ENCODE data around the gene ACVR1B. TPM values are rescaled to one million over a fixed set of nuclear protein-coding genes. Genes with fewer than 3 reads are reported as not detected.

ACVR1B gene
- total and polyA plus RNA-seq, 5 donors: 14.6 to 19.4 (median 15.9) TPM

DNA sequence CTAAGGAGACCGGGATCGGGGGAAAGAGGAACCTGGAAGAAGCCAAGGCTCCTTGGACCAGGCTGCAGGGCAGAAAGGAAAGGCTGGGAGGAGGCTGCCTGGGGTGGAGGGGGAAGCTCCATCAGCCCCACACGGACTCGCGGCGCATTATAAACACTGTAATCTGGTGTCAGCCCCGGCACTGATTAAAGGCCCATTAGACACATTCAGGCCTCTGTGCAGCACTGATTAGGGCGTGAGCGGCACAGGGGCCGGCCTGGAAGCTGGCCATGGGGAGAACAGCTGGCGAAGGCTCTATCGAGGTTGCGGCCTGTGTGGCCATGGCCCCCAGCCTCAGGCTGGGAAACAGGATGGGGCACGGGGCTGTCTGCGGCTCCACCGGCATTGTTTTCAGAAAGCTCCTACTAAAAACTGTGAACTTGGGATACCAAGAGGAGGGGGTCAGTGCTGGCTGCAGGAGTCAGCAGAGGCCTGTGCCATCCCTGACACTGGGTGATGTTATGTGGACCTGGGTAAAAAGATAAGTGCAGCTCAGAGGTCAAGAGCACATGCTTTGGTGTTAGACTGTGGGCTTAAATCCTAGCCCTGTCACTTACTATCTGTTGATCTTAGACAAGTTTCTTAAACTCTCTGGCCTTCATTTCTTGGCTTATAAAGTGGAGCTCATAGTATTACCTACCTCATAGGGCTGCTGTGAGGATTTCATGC, 33.6 kb upstream of the ACVR1B start:
- no peak overlapping the region for H3K4me3 ChIP-seq (ENCODE audit: low read length)
- no peaks in the 10 kb centered on the region for H3K27me3 ChIP-seq (ENCODE audit: control insufficient read depth, insufficient read depth)
- ATAC-seq (peak; percentile 52 to 64), DNase-seq (peak in 2 of 3 donors; percentile 79 to 82)
- H3K4me1 ChIP-seq (ENCODE audit: control insufficient read depth, insufficient read depth, low read length): peaks cover 13% of the 10 kb centered on the region
- intact Hi-C loops (cut with DNase I): no loop called here
- 36% methylated on average over 16 of the region's 16 CpGs for WGBS
- no peaks in the 10 kb centered on the region for H3K9me3 ChIP-seq (ENCODE audit: control insufficient read depth, low read length)
- H3K27ac ChIP-seq (ENCODE audit: low read length): peak overlapping the region; percentile 39

DNA sequence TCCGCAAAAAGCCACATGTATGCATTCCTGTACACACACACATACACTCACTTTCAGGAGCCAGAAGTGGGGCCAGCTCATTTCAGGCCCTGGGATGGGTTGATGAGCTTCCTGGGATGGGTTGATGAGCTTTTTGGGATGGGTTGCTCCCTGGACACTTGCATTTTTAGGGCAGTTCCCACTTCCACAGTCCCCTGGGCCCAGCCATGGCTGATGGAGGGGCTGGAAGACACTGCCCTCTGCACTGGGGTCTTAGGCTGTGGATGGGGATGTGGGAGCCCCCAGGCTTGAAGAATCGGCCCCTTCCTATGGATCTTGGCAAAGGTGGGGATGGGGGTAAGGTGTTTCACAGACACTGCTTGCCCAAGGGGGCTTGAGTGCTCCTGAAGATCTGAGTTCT, 31.5 kb upstream of the ACVR1B start:
- WGBS: 94% methylated on average over 2 of the region's 2 CpGs
- Histone ChIP-seq H3K9me3 (ENCODE audit: control insufficient read depth, low read length) (no peaks in the 10 kb centered on the region), H3K27me3 (ENCODE audit: control insufficient read depth, insufficient read depth) (no peaks in the 10 kb centered on the region), H3K4me1 (ENCODE audit: control insufficient read depth, insufficient read depth, low read length) (peaks cover 22% of the 10 kb centered on the region), H3K27ac (ENCODE audit: low read length) (no peak overlapping the region), H3K4me3 (ENCODE audit: low read length) (no peak overlapping the region)
- DNase-seq (no peak), ATAC-seq (no peak)
- intact Hi-C loops (cut with DNase I): no loop called here

DNA sequence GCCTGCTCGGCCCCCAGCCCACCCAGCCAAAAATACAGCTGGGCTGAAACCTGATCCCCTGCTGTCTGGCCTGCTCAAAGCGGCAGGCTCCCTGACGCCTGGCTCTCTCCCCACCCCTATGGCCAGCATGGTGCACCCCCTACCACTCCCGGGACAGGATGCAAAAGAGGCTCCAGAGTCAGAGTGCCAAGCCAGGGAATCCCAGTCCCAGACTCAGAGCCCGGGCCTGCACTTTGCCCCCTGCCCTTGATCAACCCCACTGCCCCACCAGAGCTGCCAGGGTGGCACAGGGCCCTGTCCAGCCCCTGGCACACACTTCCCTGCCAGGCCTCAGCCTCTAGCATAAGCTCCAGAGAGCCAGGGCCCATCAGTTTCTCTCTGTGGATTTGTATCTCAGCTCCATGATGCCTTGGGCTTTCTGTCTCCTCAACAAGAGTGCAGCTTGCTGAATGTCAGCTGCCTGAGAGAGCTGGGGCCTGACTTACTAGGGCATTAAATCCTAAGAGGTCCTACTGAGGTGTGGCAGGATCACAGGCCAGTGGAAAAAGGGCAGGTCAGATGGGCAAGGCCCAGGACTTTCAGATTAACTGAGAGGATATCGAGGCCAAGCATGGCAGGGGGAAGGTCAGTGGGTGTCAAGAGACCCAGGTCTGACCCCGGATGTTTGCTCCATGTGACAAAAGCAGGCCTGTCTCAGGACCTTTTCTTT, 30.3 kb upstream of the ACVR1B start:
- DNase-seq (peak in 1 of 3 donors; percentile 65), ATAC-seq (no peak)
- 61% methylated on average over 7 of the region's 7 CpGs for WGBS
- H3K27ac ChIP-seq (ENCODE audit: low read length): peak overlapping the region; percentile 3
- H3K4me1 ChIP-seq (ENCODE audit: control insufficient read depth, insufficient read depth, low read length): peaks cover 22% of the 10 kb centered on the region
- intact Hi-C loops (cut with DNase I): no loop called here
- H3K9me3 ChIP-seq (ENCODE audit: control insufficient read depth, low read length): no peaks in the 10 kb centered on the region
- H3K4me3 ChIP-seq (ENCODE audit: low read length): no peak overlapping the region
- H3K27me3 ChIP-seq (ENCODE audit: control insufficient read depth, insufficient read depth): no peaks in the 10 kb centered on the region

DNA sequence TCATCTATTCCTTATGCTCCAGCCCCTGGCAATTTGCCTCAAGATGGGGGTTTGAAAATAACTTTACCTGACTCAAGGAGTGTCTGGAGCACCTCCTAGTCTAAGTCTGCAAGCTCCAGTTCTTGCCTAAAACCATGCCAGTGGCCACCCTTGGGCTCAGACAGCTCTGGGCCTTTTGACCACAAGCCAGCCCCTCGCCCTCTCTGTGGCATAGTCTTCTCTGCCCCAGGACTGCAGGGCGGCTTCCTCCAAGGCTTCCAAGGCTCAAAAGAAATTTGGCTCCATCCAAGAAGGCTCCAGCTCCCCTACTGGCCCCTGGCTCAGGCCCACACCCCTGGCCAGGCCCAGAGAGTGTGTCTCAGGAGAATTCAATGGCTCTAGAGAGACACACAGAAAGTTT, 29.4 kb upstream of the ACVR1B start:
- DNase-seq (no peak), ATAC-seq (no peak)
- no peaks in the 10 kb centered on the region for H3K27me3 ChIP-seq (ENCODE audit: control insufficient read depth, insufficient read depth)
- intact Hi-C loops (cut with DNase I): no loop called here
- peaks cover 20% of the 10 kb centered on the region for H3K4me1 ChIP-seq (ENCODE audit: control insufficient read depth, insufficient read depth, low read length)
- no peaks in the 10 kb centered on the region for H3K9me3 ChIP-seq (ENCODE audit: control insufficient read depth, low read length)
- no peak overlapping the region for H3K4me3 ChIP-seq (ENCODE audit: low read length)
- 95% methylated on average over 2 of the region's 2 CpGs for WGBS
- H3K27ac ChIP-seq (ENCODE audit: low read length): peak overlapping the region; percentile 71

DNA sequence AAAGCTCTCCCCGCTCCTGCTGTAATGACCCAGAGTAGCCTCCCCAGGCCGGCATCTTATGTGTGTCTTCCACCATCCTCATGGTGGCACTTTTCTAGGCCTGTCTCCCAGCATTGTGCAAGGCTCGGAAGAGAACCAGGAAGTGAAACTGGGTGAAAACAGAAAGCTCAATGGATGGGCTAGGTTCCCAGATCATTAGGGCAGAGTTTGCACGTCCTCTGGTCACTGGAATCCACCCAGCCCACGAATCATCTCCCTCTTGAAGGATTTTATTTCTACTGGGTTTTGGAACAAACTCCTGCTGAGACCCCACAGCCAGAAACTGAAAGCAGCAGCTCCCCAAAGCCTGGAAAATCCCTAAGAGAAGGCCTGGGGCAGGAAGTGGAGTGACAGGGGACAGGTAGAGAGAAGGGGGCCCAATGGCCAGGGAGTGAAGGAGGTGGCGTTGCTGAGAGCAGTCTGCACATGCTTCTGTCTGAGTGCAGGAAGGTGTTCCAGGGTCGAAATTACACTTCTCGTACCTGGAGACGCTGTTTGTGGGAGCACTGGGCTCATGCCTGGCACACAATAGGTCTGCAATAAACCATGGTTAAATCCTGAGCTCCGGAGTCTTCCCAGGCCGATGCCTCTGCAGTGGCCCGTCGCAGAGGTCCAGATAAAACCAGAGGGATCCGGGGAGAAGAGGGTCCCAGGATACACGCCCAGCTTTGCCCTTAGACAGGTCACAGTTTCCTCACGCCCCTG, 28.6 kb upstream of the ACVR1B start:
- H3K9me3 ChIP-seq (ENCODE audit: control insufficient read depth, low read length): no peaks in the 10 kb centered on the region
- no peaks in the 10 kb centered on the region for H3K27me3 ChIP-seq (ENCODE audit: control insufficient read depth, insufficient read depth)
- DNase-seq (peak; percentile 66 to 83 (median 72)), ATAC-seq (peak; percentile 52 to 60)
- intact Hi-C loops (cut with DNase I): no loop called here
- WGBS: 50% methylated on average over 16 of the region's 16 CpGs
- H3K27ac ChIP-seq (ENCODE audit: low read length): peak overlapping the region; percentile 86
- H3K4me1 ChIP-seq (ENCODE audit: control insufficient read depth, insufficient read depth, low read length): peaks cover 18% of the 10 kb centered on the region
- H3K4me3 ChIP-seq (ENCODE audit: low read length): no peak overlapping the region

DNA sequence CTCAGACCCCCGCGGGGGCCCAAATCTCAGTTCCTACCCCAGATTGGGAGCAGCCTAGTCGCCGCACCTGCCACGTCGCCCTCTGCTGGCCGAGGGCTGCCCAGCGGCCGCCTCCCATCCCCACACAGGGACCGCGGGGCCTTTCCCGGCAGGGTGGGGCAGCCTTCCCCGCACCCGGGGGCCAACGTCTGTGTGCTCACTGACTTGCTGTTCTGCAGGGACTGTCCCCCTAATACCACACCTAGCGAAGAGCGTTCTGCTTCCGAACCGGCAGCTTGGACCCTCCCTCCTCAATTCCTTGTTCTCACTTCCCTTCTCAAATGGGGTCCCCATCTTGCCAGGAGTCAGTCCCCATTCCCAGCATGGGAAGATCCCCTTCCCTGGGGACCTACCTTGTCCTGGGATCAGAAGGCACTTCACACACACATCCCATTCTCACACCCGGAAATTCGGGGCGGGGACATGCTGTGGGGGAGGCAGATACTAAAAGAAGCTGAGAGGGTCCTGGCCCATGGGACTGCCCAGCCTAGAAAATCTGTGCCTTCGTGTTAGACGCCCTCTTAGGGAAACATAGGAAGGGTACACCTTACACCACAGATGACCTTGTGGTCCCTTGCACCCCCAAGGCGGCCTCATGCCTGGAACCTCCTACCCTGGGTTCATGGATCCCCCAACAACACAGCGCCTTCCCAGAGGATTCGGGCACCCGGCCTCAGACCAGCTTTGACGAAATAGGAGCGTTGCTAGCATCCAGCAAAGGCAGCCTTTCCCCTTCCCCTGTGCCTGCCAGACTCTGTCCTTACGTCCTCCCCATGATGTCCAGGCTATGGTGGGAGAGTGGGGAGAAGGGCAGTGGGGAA, 27.8 kb upstream of the ACVR1B start:
- Histone ChIP-seq H3K4me3 (ENCODE audit: low read length) (peak overlapping the region; percentile 10), H3K9me3 (ENCODE audit: control insufficient read depth, low read length) (no peaks in the 10 kb centered on the region), H3K27ac (ENCODE audit: low read length) (peak overlapping the region; percentile 86), H3K27me3 (ENCODE audit: control insufficient read depth, insufficient read depth) (no peaks in the 10 kb centered on the region), H3K4me1 (ENCODE audit: control insufficient read depth, insufficient read depth, low read length) (peaks cover 18% of the 10 kb centered on the region)
- DNase-seq (peak; percentile 74 to 92 (median 91)), ATAC-seq (peak; percentile 72 to 73)
- intact Hi-C loops (cut with DNase I): no loop called here
- WGBS: 26% methylated on average over 31 of the region's 31 CpGs

DNA sequence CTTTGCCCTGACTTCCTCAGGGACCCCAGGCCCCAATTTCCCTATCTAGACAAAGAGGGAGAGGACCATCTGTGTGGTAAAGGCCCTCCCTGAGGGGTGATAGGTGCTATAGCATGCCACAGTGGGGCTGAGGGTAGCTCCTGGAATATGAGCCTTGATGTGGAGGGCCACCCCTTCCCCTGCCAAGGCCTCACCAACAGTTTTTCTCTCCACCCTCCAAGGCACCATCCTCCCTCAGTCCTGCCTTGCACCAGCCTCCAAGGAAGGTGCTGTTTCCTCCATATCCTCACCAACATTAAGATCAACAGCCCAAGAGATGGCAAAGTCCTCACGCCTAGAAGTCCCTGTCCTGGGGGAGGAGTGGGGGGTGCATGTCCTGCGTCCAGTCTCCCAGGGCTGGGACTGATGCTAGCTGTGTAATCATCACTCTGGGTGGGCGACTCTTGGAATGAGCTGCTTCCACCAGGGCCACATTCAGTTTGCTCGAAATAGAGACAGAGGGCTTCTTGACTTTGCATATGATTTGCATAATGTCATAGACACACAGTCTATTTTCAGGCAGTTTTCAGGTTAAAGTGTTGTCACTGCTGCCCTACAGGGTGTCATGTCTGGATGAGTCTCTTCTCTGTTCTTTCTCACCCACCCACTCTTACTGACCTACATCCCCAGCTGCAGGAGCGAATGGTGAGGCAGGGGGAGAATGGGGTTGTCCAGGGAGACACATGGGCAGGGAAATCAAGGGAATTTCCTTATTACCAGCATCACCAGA, 26.8 kb upstream of the ACVR1B start:
- no peaks in the 10 kb centered on the region for H3K27me3 ChIP-seq (ENCODE audit: control insufficient read depth, insufficient read depth)
- H3K4me3 ChIP-seq (ENCODE audit: low read length): no peak overlapping the region
- WGBS: 86% methylated on average over 5 of the region's 5 CpGs
- intact Hi-C loops (cut with DNase I): no loop called here
- ATAC-seq (no peak), DNase-seq (no peak)
- H3K9me3 ChIP-seq (ENCODE audit: control insufficient read depth, low read length): no peaks in the 10 kb centered on the region
- H3K27ac ChIP-seq (ENCODE audit: low read length): peak overlapping the region; percentile 5
- H3K4me1 ChIP-seq (ENCODE audit: control insufficient read depth, insufficient read depth, low read length): peaks cover 18% of the 10 kb centered on the region

DNA sequence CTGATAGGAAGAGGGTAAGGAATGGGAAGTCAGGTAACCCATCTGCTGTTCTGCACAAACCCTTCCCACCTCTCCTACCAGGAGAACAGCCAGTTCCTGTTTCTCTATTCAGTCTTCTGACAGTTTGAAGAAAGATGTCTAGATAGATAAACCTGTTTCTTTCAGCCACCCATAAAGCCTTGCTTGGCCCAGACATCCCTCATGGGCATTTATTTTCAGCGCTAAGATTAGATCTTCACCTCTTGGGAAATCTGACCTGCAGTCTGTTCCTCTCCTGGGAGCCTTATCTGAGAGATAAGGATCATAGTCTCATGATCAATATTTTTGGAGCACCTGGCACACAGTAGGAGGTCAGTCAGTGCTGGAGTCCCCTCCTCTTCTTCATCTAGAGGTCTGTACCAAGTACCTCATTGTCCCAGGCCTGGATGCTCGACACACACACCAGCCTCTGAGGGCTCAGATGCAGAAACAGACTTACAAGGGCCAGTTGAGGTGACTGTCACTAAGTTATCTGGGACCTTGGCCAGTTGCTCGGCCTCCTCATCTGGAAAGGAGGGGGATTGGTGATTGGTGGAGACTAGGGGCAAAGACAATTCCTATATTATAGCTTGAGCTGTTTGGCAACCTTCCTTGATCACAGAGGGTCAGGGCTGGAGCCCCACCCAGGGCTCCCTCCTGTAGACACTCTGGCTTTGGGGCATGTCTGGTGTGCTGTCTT, 26.0 kb upstream of the ACVR1B start:
- Histone ChIP-seq H3K27me3 (ENCODE audit: control insufficient read depth, insufficient read depth) (no peaks in the 10 kb centered on the region), H3K9me3 (ENCODE audit: control insufficient read depth, low read length) (no peaks in the 10 kb centered on the region), H3K27ac (ENCODE audit: low read length) (peak overlapping the region; percentile 63), H3K4me1 (ENCODE audit: control insufficient read depth, insufficient read depth, low read length) (peaks cover 18% of the 10 kb centered on the region), H3K4me3 (ENCODE audit: low read length) (no peak overlapping the region)
- WGBS: 48% methylated on average over 3 of the region's 3 CpGs
- DNase-seq (no peak), ATAC-seq (peak in 1 of 2 donors; percentile 3)
- intact Hi-C loops (cut with DNase I): no loop called here

DNA sequence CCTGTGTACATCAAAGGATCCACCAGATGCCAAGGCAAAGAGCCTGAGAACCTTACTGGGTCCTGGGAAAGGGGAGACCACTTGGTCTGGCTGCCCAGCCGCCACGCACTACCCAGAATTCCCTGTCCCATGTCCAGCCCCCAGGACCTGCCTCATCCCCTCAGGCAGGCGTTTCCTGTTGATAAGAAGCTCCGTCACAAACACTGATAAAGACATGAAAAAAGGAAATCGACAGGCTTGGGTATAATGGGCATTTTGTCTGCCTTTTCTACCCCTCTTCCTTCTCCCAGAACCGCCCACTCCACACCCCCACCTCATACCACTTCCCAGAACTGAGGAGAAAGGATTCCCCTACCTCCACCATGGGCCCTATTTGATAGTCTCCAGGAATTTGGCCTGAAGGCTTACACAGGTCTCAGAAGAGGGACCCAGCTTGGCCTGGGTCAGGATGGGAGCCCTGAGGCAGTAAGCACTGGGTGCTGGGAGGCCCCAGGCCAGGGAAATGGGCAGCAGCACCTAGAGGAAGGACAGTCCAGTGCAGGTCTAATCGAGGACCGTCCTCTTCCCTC, 25.4 kb upstream of the ACVR1B start:
- WGBS: 48% methylated on average over 8 of the region's 8 CpGs
- H3K9me3 ChIP-seq (ENCODE audit: control insufficient read depth, low read length): no peaks in the 10 kb centered on the region
- peak; percentile 53 to 76 (median 71) for DNase-seq
- ATAC-seq: peak; percentile 43 to 80
- peaks cover 18% of the 10 kb centered on the region for H3K4me1 ChIP-seq (ENCODE audit: control insufficient read depth, insufficient read depth, low read length)
- H3K4me3 ChIP-seq (ENCODE audit: low read length): no peak overlapping the region
- intact Hi-C loops (cut with DNase I): no loop called here
- H3K27ac ChIP-seq (ENCODE audit: low read length): peak overlapping the region; percentile 78
- no peaks in the 10 kb centered on the region for H3K27me3 ChIP-seq (ENCODE audit: control insufficient read depth, insufficient read depth)
